Measurements from ENCODE around the gene AHRR.

AHRR gene

GRCh38 chr5:355958-356357 is 34.4 kb downstream of the AHRR start:
- TF ChIP-seq, protein P1, sequence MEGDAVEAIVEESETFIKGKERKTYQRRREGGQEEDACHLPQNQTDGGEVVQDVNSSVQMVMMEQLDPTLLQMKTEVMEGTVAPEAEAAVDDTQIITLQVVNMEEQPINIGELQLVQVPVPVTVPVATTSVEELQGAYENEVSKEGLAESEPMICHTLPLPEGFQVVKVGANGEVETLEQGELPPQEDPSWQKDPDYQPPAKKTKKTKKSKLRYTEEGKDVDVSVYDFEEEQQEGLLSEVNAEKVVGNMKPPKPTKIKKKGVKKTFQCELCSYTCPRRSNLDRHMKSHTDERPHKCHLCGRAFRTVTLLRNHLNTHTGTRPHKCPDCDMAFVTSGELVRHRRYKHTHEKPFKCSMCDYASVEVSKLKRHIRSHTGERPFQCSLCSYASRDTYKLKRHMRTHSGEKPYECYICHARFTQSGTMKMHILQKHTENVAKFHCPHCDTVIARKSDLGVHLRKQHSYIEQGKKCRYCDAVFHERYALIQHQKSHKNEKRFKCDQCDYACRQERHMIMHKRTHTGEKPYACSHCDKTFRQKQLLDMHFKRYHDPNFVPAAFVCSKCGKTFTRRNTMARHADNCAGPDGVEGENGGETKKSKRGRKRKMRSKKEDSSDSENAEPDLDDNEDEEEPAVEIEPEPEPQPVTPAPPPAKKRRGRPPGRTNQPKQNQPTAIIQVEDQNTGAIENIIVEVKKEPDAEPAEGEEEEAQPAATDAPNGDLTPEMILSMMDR (IDR thresholded peaks at IDR 0.05; ENCODE audit: low read depth, low read length) = no peak
- H3K4me3 ChIP-seq (ENCODE audit: low read depth, low read length) = no peak overlapping the region
- in situ Hi-C loops (cut with HindIII; ENCODE audit: low sequenced_read_pairs) = no loop called here
- no peak for DNase-seq (ENCODE audit: low read depth, low spot score)

DNA sequence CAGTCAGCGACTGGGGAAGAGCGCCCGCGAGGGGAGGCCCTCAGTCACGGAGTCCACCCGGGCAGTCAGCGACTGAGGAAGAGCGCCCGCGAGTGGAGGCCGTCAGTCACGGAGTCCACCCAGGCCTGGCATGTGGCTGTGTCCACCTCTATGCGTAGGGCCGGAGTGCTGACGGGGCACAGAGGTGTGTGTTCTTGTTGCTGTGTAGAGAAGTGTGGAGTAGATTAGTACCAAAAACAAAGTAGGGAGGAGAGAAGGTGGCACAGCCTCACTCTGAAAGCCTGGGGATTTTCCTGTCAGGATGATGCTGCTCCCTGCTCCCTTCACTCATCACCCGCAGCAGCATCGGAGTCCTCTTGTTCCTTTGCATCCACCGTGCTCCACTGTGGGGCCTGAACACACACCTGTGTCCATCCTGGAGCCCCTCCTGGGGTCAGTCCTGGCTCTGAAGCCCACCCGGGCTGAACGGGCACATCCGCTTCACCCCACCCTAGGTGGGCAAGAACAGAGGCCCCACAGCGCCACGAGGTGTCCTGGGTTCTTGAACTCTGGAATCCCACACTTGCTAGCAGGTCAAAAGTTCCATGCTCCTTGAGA is 37.9 kb downstream of the AHRR start:
- in situ Hi-C loops (cut with HindIII; ENCODE audit: low sequenced_read_pairs) = no loop called here
- no peak for DNase-seq (ENCODE audit: low read depth, low spot score)
- no peak overlapping the region for H3K4me3 ChIP-seq (ENCODE audit: low read depth, low read length)
- TF ChIP-seq, protein P1 (IDR thresholded peaks at IDR 0.05; ENCODE audit: low read depth, low read length) = no peak

GRCh38 chr5:360257-361027 is 38.9 kb downstream of the AHRR start:
- no peak for DNase-seq (ENCODE audit: low read depth, low spot score)
- no peak overlapping the region for H3K4me3 ChIP-seq (ENCODE audit: low read depth, low read length)
- in situ Hi-C loops (cut with HindIII; ENCODE audit: low sequenced_read_pairs) = no loop called here
- TF ChIP-seq, protein P1 (IDR thresholded peaks at IDR 0.05; ENCODE audit: low read depth, low read length) = no peak

- TF ChIP-seq, protein P1 (IDR thresholded peaks at IDR 0.05; ENCODE audit: low read depth, low read length) = no peak
- no peak for DNase-seq (ENCODE audit: low read depth, low spot score)
- in situ Hi-C loops (cut with HindIII; ENCODE audit: low sequenced_read_pairs) = no loop called here
These were observed 40.7 kb downstream of the AHRR start for GRCh38 chr5:362189-362588.

DNA sequence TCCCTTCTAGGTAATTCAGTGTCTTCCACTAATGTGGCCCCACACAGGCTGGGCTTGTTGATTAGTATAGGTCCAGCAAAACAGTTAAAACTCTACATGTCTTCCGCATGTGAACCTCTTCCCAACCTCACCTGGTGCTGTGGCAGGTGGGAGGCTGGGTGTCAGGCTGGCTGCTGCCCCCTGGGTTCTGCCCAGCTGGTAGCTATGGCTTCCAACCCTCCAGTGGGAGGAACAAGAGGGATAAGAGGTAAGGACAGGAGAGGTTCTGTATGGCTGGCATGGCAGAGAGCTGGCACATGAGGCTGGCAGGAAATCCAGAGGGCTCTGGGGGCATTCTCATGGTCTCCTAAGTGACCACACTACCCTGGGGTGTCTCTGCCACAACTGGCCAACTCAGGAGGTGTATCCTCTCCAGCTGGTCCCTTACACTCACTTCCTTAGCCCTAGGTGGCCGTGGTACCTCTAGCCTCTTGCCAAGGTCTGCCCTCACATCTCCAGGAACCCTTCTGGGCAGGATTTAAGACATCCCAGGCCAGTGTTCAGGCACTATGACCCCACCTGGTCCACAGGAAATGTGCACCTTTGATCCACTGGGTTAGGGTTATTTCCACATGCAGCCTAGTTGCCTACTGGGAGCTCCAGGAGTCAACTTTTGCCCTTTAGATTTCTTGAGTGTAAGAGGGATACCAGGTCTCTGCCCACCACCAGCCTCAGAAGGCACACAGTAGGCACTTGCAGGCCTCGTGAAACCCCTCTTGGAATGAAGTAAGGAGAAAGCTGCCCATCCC is 41.7 kb downstream of the AHRR start:
- in situ Hi-C loops (cut with HindIII; ENCODE audit: low sequenced_read_pairs) = no loop called here
- DNase-seq (ENCODE audit: low read depth, low spot score) = no peak
- TF ChIP-seq, protein P1 (IDR thresholded peaks at IDR 0.05; ENCODE audit: low read depth, low read length) = no peak
- no peak overlapping the region for H3K4me3 ChIP-seq (ENCODE audit: low read depth, low read length)

More at GRCh38 chr5:362189-362588, 40.7 kb downstream of the AHRR start:
- H3K4me3 ChIP-seq (ENCODE audit: low read depth, low read length) = no peak overlapping the region

GRCh38 chr5:364497-364896 is 43.0 kb downstream of the AHRR start:
- TF ChIP-seq, protein P1 (IDR thresholded peaks at IDR 0.05; ENCODE audit: low read depth, low read length) = no peak
- no peak overlapping the region for H3K4me3 ChIP-seq (ENCODE audit: low read depth, low read length)
- in situ Hi-C loops (cut with HindIII; ENCODE audit: low sequenced_read_pairs) = no loop called here
- no peak for DNase-seq (ENCODE audit: low read depth, low spot score)

Data from astrocyte of the spinal cord (primary cell).